ENCODE measurements around the gene ESD.
"Not testable (repeated sequence)": the region's sequence is repeated elsewhere in the genome, so short reads cannot be mapped to it uniquely, and the experiment has no call there.

The ESD gene

GRCh38 chr13:46778890-46779289 is 18.1 kb downstream of the ESD start:
- TF ChIP-seq CTCF (IDR thresholded peaks at IDR 0.05; ENCODE audit: extremely low read depth, insufficient read depth, missing control alignments), result no peak
- no peak for DNase-seq (ENCODE audit: low spot score)
- in situ Hi-C loops (cut with MboI; ENCODE audit: low pct_unique_long_range_greater_than_20kb, low sequenced_read_pairs, unreplicated experiment), result no loop called here

- in situ Hi-C loops (cut with MboI; ENCODE audit: low pct_unique_long_range_greater_than_20kb, low sequenced_read_pairs, unreplicated experiment), result no loop called here
- DNase-seq (ENCODE audit: low spot score), result no peak
- no peak for TF ChIP-seq CTCF (IDR thresholded peaks at IDR 0.05; ENCODE audit: extremely low read depth, insufficient read depth, missing control alignments)
Measured at GRCh38 chr13:46778095-46778494, 18.9 kb downstream of the ESD start.

GRCh38 chr13:46775385-46776107 is 21.4 kb downstream of the ESD start:
- no peak for DNase-seq (ENCODE audit: low spot score)
- in situ Hi-C loops (cut with MboI; ENCODE audit: low pct_unique_long_range_greater_than_20kb, low sequenced_read_pairs, unreplicated experiment), result no loop called here
- no peak for TF ChIP-seq CTCF (IDR thresholded peaks at IDR 0.05; ENCODE audit: extremely low read depth, insufficient read depth, missing control alignments)

GRCh38 chr13:46773541-46773940 is 23.4 kb downstream of the ESD start:
- in situ Hi-C loops (cut with MboI; ENCODE audit: low pct_unique_long_range_greater_than_20kb, low sequenced_read_pairs, unreplicated experiment), result no loop called here
- DNase-seq (ENCODE audit: low spot score), result no peak

GRCh38 chr13:46771693-46772092 is 25.3 kb downstream of the ESD start:
- no peak for TF ChIP-seq CTCF (IDR thresholded peaks at IDR 0.05; ENCODE audit: extremely low read depth, insufficient read depth, missing control alignments)
- no peak for DNase-seq (ENCODE audit: low spot score)
- in situ Hi-C loops (cut with MboI; ENCODE audit: low pct_unique_long_range_greater_than_20kb, low sequenced_read_pairs, unreplicated experiment), result no loop called here

More at GRCh38 chr13:46773541-46773940, 23.4 kb downstream of the ESD start:
- TF ChIP-seq CTCF (IDR thresholded peaks at IDR 0.05; ENCODE audit: extremely low read depth, insufficient read depth, missing control alignments), result no peak

- in situ Hi-C loops (cut with MboI; ENCODE audit: low pct_unique_long_range_greater_than_20kb, low sequenced_read_pairs, unreplicated experiment); DNase-seq (ENCODE audit: low spot score): not testable (repeated sequence)
Measured at GRCh38 chr13:46769925-46770324, 27.0 kb downstream of the ESD start.

GRCh38 chr13:46761866-46762265 is 35.1 kb downstream of the ESD start:
- TF ChIP-seq CTCF (IDR thresholded peaks at IDR 0.05; ENCODE audit: extremely low read depth, insufficient read depth, missing control alignments), result no peak
- in situ Hi-C loops (cut with MboI; ENCODE audit: low pct_unique_long_range_greater_than_20kb, low sequenced_read_pairs, unreplicated experiment), result no loop called here
- no peak for DNase-seq (ENCODE audit: low spot score)

All from GM13977 (cell line).